Activated naive CD8-positive, alpha-beta T cell treated with anti-CD3 and anti-CD28 coated beads, Interleukin-2, amount 50 U/mL, for 24 hours (primary cell): Measurements from ENCODE around the gene SEMA6D.
"Not testable (repeated sequence)": the region's sequence is repeated elsewhere in the genome, so short reads cannot be mapped to it uniquely, and the experiment has no call there.

Experiments
- ATAC-seq: fragments of 150-1000 bp; cut with Tn5 transposase; one replicate; pipeline ENCODE4 v1.10.0; 2021
- DNase-seq: peaks from one replicate; pipeline ENCODE4 v3.0.0; 2021
- H3K27ac Mint-ChIP-seq: one replicate; pipeline ENCODE4 v1.8.0; 2021; ENCODE audit warnings: mild to moderate bottlenecking, mixed read lengths
- H3K27me3 Mint-ChIP-seq: one replicate; pipeline ENCODE4 v1.8.0; 2021; ENCODE audit warnings: mixed read lengths
- H3K36me3 Mint-ChIP-seq: one replicate; pipeline ENCODE4 v1.8.0; 2021; ENCODE audit warnings: low read depth, mixed read lengths
- H3K4me1 Mint-ChIP-seq: one replicate; pipeline ENCODE4 v1.8.0; 2021; ENCODE audit warnings: mixed read lengths
- H3K4me3 Mint-ChIP-seq: one replicate; pipeline ENCODE4 v1.8.0; 2021; ENCODE audit warnings: mild to moderate bottlenecking, moderate library complexity, mixed read lengths
- H3K9me3 Mint-ChIP-seq: one replicate; pipeline ENCODE4 v1.8.0; 2021; ENCODE audit warnings: mixed read lengths

SEMA6D gene

DNA sequence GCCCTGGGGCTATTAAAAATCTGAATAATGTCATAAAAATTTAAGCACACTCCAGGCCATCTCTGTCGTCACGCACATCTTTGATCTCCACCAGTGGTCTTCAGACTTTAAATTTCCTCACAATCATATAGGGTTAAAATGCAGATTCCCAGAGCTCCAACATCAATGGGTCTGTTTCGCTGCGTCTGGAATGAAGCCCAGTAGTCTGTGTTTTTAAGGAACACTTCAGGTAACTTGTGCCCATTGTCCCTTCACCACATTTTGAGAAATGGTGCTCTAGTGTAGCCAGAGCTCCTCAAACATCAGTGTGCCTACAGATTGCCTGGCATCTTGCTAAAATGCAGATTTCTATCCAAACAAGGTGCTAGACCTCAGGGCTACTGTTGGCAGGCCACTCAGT lies 9.8 kb downstream of the SEMA6D start:
- H3K9me3 Mint-ChIP-seq, result no peaks in the 10 kb centered on the region
- DNase-seq, result no peak
- no peak overlapping the region for H3K4me3 Mint-ChIP-seq
- H3K36me3 Mint-ChIP-seq, result no peaks in the 10 kb centered on the region
- no peaks in the 10 kb centered on the region for H3K4me1 Mint-ChIP-seq
- no peak for ATAC-seq
- no peak overlapping the region for H3K27ac Mint-ChIP-seq
- H3K27me3 Mint-ChIP-seq, result peaks cover 7% of the 10 kb centered on the region

DNA sequence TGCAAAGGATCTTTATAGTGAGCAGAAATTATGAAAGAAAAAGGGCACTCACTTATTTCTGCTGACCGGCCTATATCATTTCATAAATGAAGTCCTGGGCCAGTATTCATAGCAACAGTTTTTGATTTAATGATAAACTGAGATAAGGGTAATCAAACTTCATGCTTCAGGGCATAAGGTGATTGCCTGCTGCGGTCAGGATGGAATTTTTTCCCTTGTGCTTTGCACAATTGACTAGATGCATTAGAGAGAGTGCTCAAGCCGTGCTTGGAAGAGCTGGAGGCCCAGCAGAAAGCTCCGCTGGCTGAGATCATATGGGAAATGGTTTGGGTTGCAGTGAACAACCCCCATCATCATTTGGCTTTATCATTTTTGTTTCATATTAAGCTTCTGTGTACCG lies 10.4 kb downstream of the SEMA6D start:
- ATAC-seq (no peak), DNase-seq (no peak)
- Mint-ChIP-seq H3K27me3 (peaks cover 3% of the 10 kb centered on the region), H3K4me1 (no peaks in the 10 kb centered on the region), H3K36me3 (no peaks in the 10 kb centered on the region), H3K27ac (no peak overlapping the region), H3K4me3 (no peak overlapping the region), H3K9me3 (no peaks in the 10 kb centered on the region)

DNA sequence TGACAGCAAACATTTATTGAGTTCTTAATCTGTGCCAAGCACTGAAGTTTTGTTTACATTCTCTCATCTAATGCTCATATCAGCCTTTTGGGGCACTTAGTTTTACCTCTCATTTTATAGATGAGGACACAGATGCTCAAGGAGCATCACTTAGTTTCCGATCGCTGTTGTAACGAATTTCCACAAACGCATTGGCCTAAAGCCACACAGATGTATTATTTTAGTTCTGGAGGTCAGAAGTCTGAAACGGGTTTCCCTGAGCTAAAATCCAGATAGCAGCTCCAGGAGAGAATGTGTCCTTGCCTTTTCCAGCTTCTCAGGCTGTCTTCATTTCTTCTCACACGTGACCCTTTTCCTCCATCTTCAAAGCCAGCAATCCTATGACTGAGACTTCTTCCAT lies 11.1 kb downstream of the SEMA6D start:
- peaks cover 3% of the 10 kb centered on the region for H3K27me3 Mint-ChIP-seq
- H3K9me3 Mint-ChIP-seq, result no peaks in the 10 kb centered on the region
- H3K4me1 Mint-ChIP-seq, result no peaks in the 10 kb centered on the region
- H3K36me3 Mint-ChIP-seq, result no peaks in the 10 kb centered on the region
- DNase-seq (no peak), ATAC-seq (no peak)
- no peak overlapping the region for H3K27ac Mint-ChIP-seq
- no peak overlapping the region for H3K4me3 Mint-ChIP-seq

DNA sequence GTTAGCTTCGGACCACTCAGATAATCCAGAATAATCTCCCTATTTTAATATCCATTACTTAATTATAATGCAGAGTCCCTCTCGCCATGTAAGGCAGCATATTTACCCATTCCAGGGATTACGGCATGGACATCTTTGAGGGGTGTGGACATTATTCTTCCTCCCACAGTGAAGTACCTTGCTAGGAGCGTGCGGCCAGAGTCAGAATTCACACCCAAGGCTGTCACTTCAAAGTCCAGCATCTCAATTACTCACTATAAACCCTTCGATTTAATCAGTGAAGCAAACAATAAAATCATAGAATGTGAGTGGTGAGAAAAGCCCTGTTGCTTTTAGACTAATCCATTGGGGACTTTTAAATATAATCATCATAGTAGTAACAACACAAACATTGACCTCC lies 11.6 kb downstream of the SEMA6D start:
- peaks cover 3% of the 10 kb centered on the region for H3K27me3 Mint-ChIP-seq
- H3K9me3 Mint-ChIP-seq, result no peaks in the 10 kb centered on the region
- H3K36me3 Mint-ChIP-seq, result no peaks in the 10 kb centered on the region
- H3K4me1 Mint-ChIP-seq, result no peaks in the 10 kb centered on the region
- DNase-seq (no peak), ATAC-seq (no peak)
- no peak overlapping the region for H3K4me3 Mint-ChIP-seq
- H3K27ac Mint-ChIP-seq, result no peak overlapping the region

DNA sequence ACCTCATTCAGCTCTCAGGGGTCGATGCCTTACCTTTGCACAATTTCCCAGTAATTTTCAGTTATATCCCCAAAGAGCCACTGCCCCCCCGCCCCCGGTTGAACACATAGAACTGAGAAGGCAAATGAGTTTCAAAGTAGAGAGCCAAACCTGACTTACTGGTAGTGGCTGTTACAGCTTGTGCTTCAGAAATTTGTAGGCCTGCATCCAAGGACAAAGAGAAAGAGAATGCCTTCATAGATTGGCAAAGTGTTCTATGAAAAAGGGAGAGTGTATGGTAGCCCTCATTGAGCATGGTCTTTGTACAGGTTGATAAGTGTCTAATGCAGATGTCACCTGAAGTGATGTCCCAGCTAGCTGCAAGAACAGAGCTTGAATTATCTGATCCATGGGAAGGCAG lies 13.9 kb downstream of the SEMA6D start:
- H3K4me1 Mint-ChIP-seq, result no peaks in the 10 kb centered on the region
- no peaks in the 10 kb centered on the region for H3K27me3 Mint-ChIP-seq
- no peak overlapping the region for H3K27ac Mint-ChIP-seq
- H3K4me3 Mint-ChIP-seq, result no peak overlapping the region
- ATAC-seq (no peak), DNase-seq (no peak)
- H3K36me3 Mint-ChIP-seq, result no peaks in the 10 kb centered on the region
- no peaks in the 10 kb centered on the region for H3K9me3 Mint-ChIP-seq

DNA sequence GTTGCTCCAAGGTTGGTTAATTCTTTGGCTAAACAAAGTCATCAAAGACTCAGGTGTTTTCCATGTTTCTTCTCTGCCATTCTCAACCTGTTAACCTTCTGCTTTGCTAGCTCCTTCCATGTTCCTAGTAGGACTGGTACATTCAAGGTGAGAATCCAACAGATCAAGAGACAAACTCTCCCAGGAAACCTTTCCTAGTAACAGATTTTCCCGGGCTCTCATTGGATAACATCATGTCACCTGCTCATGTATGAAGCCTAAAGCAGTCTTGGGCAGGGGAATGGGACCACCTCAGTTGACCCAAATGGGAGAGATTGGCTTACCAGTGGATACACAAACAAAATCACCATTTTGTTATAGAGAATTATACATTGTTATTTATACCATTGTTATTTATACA lies 14.9 kb downstream of the SEMA6D start:
- Mint-ChIP-seq H3K4me3 (no peak overlapping the region), H3K9me3 (no peaks in the 10 kb centered on the region), H3K4me1 (no peaks in the 10 kb centered on the region), H3K27me3 (no peaks in the 10 kb centered on the region), H3K36me3 (no peaks in the 10 kb centered on the region), H3K27ac (no peak overlapping the region)
- ATAC-seq, result no peak
- DNase-seq, result no peak

DNA sequence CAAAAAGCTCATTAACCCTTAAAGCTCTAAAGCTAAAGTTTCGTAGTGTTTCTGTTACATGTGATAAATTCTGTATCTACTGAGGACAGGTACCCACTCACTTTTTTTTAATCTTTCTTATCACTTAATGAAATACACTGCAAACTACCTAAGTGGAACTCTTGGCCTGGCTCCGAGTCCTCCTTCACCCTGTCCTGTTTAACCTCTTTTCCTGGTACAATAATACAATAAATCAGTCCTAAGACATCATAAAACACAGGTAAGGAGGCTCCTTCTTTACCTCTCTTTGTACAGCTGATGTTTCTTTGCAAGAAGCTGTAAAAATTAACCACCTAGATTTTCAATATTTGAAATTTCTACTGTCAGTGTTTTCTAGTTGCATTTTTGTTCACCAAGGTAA lies 15.8 kb downstream of the SEMA6D start:
- Mint-ChIP-seq H3K4me1 (no peaks in the 10 kb centered on the region), H3K27me3 (peaks cover 3% of the 10 kb centered on the region), H3K36me3 (no peaks in the 10 kb centered on the region), H3K4me3 (no peak overlapping the region), H3K9me3 (no peaks in the 10 kb centered on the region), H3K27ac (no peak overlapping the region)
- ATAC-seq (no peak), DNase-seq (no peak)

DNA sequence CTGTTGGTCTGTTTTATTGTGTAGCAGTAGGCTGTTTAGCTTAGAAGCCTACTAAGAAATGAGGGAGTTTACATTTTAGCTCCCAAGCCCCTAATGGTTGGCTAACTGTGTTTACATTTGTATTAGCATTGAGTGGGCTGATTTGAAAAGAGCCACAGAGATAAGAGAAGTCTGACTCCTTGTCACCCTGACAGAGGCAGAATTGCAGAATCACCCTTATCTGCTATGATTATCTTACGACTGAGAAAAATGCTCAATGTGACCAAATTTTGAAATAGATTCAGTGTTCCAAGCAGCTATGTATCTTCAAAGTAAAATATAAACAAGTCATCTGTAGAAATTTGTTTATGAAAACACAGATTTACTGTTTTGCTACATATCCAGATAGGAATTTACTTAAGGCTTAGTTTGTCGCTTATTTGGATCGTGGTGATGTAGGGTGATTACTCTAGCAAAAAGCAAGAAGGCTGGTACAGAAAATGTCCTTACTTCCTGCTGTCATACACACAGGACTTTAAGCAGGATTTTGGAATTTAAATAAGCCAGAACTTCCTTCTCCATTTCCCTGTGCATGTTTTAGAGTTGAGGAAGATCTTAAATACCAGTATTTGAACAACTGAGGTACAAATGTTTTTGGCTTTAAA lies 19.0 kb downstream of the SEMA6D start:
- ATAC-seq (no peak), DNase-seq (no peak)
- peaks cover 6% of the 10 kb centered on the region for H3K27me3 Mint-ChIP-seq
- no peak overlapping the region for H3K27ac Mint-ChIP-seq
- H3K4me1 Mint-ChIP-seq, result no peaks in the 10 kb centered on the region
- no peaks in the 10 kb centered on the region for H3K36me3 Mint-ChIP-seq
- H3K4me3 Mint-ChIP-seq, result no peak overlapping the region
- H3K9me3 Mint-ChIP-seq, result no peaks in the 10 kb centered on the region

DNA sequence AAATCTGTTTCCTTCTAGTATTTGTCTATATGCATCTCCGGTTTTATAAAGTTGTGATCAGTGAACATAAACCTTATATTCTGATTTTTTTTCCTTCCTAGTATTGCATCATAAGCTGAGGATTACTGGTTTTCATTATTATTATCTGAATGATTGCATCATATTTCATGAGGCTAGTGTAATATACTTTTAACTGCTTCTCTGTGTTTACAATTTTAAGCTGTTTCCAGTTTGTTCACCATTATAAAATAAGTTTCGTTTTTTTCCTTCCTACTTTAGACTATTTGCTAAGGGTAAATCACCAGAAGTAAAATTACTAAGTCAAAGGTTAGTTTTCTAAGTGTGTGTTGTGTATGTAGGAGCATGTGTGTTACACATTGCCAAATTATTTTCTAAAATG lies 20.2 kb downstream of the SEMA6D start:
- no peak for ATAC-seq
- Mint-ChIP-seq H3K27ac (no peak overlapping the region), H3K27me3 (peaks cover 6% of the 10 kb centered on the region), H3K9me3 (no peaks in the 10 kb centered on the region), H3K4me3 (no peak overlapping the region), H3K36me3 (no peaks in the 10 kb centered on the region), H3K4me1 (no peaks in the 10 kb centered on the region)
- no peak for DNase-seq

DNA sequence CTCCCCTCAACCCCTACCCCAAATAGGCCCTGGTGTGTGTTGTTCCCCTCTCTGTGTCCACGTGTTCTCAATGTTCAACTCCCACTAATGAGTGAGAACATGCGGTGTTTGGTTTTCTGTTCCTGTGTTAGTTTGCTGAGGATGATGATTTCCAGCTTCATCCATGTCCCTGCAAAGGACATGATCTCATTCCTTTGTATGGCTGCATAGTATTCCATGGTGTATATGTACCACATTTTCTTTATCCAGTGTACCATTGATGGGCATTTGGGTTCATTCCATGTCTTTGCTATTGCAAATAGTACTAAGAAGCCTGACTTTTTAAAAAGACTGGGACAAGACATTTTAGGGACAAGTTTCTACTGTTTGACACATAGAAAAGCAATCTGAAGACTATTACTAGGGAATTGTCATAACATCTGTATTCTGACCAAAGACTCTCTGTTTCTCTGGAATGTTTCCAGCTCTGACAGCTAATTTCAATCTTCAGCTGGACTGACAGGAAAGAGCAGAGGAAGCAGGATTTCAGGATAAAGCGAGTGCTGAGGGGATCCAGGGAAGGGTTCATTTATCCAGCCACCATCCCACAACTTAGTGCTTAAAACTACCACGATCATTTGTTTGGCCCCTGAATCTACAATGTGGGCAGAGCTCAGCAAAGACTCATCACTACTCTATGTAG lies 21.0 kb downstream of the SEMA6D start:
- H3K4me3 Mint-ChIP-seq, H3K27me3 Mint-ChIP-seq, H3K27ac Mint-ChIP-seq, H3K9me3 Mint-ChIP-seq, H3K4me1 Mint-ChIP-seq, H3K36me3 Mint-ChIP-seq, DNase-seq, ATAC-seq: not testable (repeated sequence)

DNA sequence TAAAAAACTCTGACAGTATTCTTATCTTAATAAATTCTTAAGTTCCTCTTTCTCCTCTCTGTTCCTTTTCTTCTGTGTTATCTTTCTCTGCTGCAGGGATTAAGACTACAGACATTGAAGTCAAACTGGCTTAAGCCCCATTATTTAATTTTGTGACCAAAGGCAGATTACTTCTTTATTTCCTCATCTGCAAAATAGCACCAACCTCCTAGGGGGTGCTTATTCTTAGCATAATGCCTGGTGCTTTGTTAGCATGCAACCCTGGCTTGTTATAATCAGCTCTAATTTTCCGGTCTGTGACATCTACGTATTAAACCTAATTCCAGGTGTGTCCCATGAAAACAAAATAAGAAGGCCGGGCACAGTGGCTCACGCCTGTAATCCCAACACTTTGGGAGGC lies 23.8 kb downstream of the SEMA6D start:
- peaks cover 6% of the 10 kb centered on the region for H3K27me3 Mint-ChIP-seq
- no peaks in the 10 kb centered on the region for H3K36me3 Mint-ChIP-seq
- H3K4me3 Mint-ChIP-seq, result no peak overlapping the region
- ATAC-seq (no peak), DNase-seq (no peak)
- H3K9me3 Mint-ChIP-seq, result no peaks in the 10 kb centered on the region
- H3K4me1 Mint-ChIP-seq, result no peaks in the 10 kb centered on the region
- no peak overlapping the region for H3K27ac Mint-ChIP-seq

DNA sequence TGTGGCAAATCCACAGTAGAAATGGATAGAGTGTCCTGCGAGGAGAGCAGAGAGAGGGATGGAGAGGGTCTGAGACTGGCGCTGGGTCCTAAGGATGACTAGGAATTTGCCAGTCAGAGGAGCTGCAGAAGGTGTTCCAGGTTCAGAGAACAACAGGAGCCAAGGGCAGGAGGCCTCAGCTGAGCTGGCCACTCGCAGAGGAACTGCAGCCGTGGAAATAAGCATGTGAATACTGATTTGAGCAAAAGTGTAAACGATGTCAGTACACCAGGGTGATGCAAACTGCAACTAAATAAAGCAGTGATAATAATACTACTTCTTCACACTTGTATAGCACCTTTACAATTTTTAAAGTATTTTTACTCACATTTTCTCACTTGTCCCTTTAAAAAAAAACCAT lies 24.6 kb downstream of the SEMA6D start:
- Mint-ChIP-seq H3K4me3 (no peak overlapping the region), H3K27me3 (peaks cover 6% of the 10 kb centered on the region), H3K4me1 (no peaks in the 10 kb centered on the region), H3K9me3 (no peaks in the 10 kb centered on the region), H3K36me3 (no peaks in the 10 kb centered on the region), H3K27ac (no peak overlapping the region)
- no peak for ATAC-seq
- DNase-seq, result no peak

DNA sequence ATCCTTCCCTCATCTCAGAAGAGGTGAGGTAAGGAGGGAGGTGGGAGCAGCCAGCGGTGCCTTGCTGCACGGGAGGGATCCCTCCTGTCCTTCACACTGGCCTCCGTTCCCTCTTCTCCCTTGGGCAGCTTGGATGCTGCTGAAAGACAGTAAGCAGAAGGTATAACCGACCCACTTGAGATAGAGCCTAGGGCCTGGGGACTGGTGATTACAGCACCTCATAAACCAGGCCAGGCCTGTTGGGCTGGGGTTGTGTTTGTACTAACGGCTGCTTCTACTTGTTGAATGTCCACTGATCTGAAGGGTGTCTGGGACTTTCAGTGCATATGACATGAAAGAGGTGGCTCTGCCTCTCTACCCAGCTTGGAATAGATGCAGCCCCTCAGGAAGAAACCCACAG lies 25.0 kb downstream of the SEMA6D start:
- ATAC-seq, result no peak
- no peak overlapping the region for H3K27ac Mint-ChIP-seq
- H3K36me3 Mint-ChIP-seq, result no peaks in the 10 kb centered on the region
- H3K27me3 Mint-ChIP-seq, result peaks cover 6% of the 10 kb centered on the region
- no peaks in the 10 kb centered on the region for H3K9me3 Mint-ChIP-seq
- H3K4me3 Mint-ChIP-seq, result no peak overlapping the region
- no peaks in the 10 kb centered on the region for H3K4me1 Mint-ChIP-seq
- DNase-seq, result no peak

DNA sequence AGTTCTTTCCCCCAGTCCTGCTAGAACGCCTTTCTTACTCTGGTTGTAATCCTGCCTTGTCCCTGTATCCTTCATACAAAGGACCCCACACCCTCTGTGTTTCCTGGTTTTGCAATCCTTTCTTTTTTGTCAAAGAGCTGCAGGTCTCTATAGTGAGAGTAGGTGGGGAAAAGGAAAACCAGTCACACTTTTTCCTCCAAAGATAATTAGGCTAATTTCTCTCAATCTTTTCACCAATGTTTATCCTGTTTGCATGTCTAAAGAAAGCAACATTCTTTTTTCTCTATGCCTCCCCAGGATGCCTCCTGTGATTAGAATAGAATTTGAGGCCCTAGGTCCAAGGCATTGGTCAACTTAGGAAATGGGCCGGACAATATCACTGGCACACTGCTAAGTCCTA lies 25.4 kb downstream of the SEMA6D start:
- Mint-ChIP-seq H3K4me1 (no peaks in the 10 kb centered on the region), H3K4me3 (no peak overlapping the region), H3K36me3 (no peaks in the 10 kb centered on the region), H3K27me3 (peaks cover 6% of the 10 kb centered on the region), H3K9me3 (no peaks in the 10 kb centered on the region), H3K27ac (no peak overlapping the region)
- no peak for DNase-seq
- ATAC-seq, result no peak

DNA sequence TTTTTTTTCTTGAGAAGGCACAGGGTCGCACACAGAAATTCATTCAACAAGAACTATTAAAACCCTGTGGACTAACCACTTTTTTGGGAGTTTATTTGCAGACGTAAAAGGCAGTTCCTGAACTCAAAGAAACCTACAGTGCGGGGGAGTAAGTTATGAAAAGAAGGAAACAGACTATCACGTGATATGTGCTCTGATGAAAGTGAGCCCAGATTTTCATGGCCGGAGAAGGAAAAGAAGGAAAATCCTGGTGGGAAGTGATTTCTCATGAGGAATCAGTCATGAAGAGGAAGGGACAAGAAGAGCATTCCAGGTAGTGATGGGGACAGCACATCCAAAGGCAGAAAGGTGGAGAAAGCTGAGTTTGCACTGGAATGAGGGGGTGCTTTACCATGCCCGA lies 26.1 kb downstream of the SEMA6D start:
- H3K27me3 Mint-ChIP-seq, result peaks cover 2% of the 10 kb centered on the region
- no peaks in the 10 kb centered on the region for H3K4me1 Mint-ChIP-seq
- no peak overlapping the region for H3K27ac Mint-ChIP-seq
- H3K4me3 Mint-ChIP-seq, result no peak overlapping the region
- ATAC-seq (no peak), DNase-seq (no peak)
- no peaks in the 10 kb centered on the region for H3K36me3 Mint-ChIP-seq
- H3K9me3 Mint-ChIP-seq, result no peaks in the 10 kb centered on the region

DNA sequence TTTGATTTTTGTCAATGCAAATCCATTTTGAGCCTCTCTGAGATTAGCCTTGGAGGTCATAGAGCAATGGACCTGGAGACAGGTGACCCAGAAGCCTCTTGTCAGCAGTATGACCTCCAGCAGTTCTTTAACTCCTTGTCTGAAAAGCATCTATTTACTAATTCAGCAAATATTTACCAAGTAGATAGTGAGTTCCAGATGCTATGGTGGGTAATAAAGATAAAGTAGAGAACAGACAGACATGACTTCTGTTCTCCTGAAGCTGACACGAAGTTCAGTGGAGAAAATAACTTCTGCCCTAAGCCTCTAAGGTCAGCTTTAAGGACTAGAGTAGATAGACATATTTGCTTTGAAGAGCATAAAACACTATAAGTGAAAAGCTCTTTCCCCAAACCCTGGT lies 26.6 kb downstream of the SEMA6D start:
- H3K36me3 Mint-ChIP-seq, result no peaks in the 10 kb centered on the region
- H3K27me3 Mint-ChIP-seq, result no peaks in the 10 kb centered on the region
- DNase-seq (no peak), ATAC-seq (no peak)
- no peak overlapping the region for H3K4me3 Mint-ChIP-seq
- no peaks in the 10 kb centered on the region for H3K4me1 Mint-ChIP-seq
- no peak overlapping the region for H3K27ac Mint-ChIP-seq
- H3K9me3 Mint-ChIP-seq, result no peaks in the 10 kb centered on the region
